ENCODE results near the gene PCED1B.

PCED1B gene

GRCh38 chr12:47067771-47068431 lies 11.5 kb upstream of the PCED1B start:
- no peak for DNase-seq

- peak; percentile 31 for DNase-seq
Measured at GRCh38 chr12:47068539-47068938, 10.9 kb upstream of the PCED1B start.

- DNase-seq: no peak
Measured at GRCh38 chr12:47070310-47070709, 9.1 kb upstream of the PCED1B start.

- DNase-seq: no peak
Measured at GRCh38 chr12:47071241-47071852, 8.1 kb upstream of the PCED1B start.

GRCh38 chr12:47073951-47074350 lies 5.5 kb upstream of the PCED1B start:
- no peak for DNase-seq

GRCh38 chr12:47074757-47075156 lies 4.7 kb upstream of the PCED1B start:
- DNase-seq: no peak

GRCh38 chr12:47075192-47076084 lies 4.0 kb upstream of the PCED1B start:
- no peak for DNase-seq

- DNase-seq: no peak
Measured at GRCh38 chr12:47077206-47078085, 2.0 kb upstream of the PCED1B start.

- DNase-seq: no peak
Measured at GRCh38 chr12:47078086-47078395, 1.4 kb upstream of the PCED1B start.

- no peak for DNase-seq
Measured at GRCh38 chr12:47078733-47079467, 521 bp upstream of the PCED1B start.

GRCh38 chr12:47079981-47080724 lies 732 bp downstream of the PCED1B start:
- DNase-seq: no peak

- DNase-seq: no peak
Measured at GRCh38 chr12:47080725-47081502, 1.5 kb downstream of the PCED1B start.

- DNase-seq: no peak
Measured at GRCh38 chr12:47082283-47082682, 2.9 kb downstream of the PCED1B start.

GRCh38 chr12:47082796-47083621 lies 3.6 kb downstream of the PCED1B start:
- DNase-seq: no peak

- DNase-seq: no peak
Measured at GRCh38 chr12:47084172-47084571, 4.8 kb downstream of the PCED1B start.

- no peak for DNase-seq
Measured at GRCh38 chr12:47085815-47086252, 6.4 kb downstream of the PCED1B start.

- no peak for DNase-seq
Measured at GRCh38 chr12:47087088-47087688, 7.8 kb downstream of the PCED1B start.

- DNase-seq: no peak
Measured at GRCh38 chr12:47088021-47088944, 8.9 kb downstream of the PCED1B start.

Measured in GOT3 (cell line).